NCI-H460 (cell line): ENCODE measurements around the gene NOP16. TPM values are rescaled to one million over a fixed set of nuclear protein-coding genes. Genes with fewer than 3 reads are reported as not detected.

ENCODE experiments used
- DNase-seq: peaks from one replicate; pipeline ENCODE4 v3.0.0-alpha.2; 2016; ENCODE audit warnings: low read depth; ENCODE audit errors: extremely low read depth
- total RNA-seq: library from RNA; depleted of rRNA; stranded (reverse); fragments of >200 nt; shearing (Covaris generic); gene quantifications from 2 replicates; pipeline ENCODE4 v1.2.3, GENCODE V29; 2014

Gene NOP16
- total RNA-seq, 1 experiment from 2014 or later: 49.4 TPM

GRCh38 chr5:176362233-176362490 lies 26.2 kb downstream of the NOP16 start:
- DNase-seq: no peak

GRCh38 chr5:176361437-176362232 lies 26.8 kb downstream of the NOP16 start, which contains the start of gene KIAA1191:
Gene KIAA1191 (minus strand): TSS chr5:176361764. CDS start chr5:176359508, 2,256 bp downstream.
- DNase-seq: peak; percentile 86

- DNase-seq: no peak
Measured at GRCh38 chr5:176360894-176361436, 27.4 kb downstream of the NOP16 start.

DNA sequence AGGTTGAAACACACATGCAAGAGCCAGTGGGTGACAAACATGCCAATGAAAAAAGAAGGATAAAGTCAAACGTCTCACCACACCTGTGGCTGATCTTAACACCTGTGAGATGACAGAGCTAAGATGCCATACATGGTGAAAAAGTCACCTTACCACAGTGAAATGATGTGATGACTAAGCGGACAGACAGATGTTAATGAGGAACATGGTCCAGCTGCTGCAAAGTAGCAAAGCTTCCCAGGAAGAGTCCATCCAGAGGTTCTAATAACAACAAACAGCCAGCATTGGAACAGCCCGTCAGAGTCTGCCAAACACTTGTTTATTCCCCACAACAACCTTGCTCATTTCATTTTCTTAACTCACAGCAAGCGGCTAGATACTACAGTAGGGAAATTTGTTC lies 28.7 kb downstream of the NOP16 start:
- DNase-seq: no peak

DNA sequence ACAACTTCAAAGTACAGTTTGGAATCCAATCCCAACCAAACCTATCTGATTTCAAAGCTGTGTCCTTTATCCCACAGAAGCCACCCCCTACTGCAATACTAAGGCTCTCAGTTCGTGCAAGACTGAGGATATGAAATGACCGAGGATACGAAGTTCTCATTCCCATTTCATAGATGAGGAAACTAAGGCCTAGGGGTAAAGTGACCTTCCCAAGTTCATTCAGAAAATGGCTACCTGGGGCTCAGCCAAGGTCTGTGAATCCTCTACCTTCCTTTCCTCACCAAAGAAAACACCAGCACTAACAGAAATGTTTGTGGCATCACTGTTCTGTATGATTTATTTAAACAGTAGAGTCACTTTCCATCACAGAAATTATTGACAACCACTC lies 32.2 kb downstream of the NOP16 start:
- DNase-seq: no peak

DNA sequence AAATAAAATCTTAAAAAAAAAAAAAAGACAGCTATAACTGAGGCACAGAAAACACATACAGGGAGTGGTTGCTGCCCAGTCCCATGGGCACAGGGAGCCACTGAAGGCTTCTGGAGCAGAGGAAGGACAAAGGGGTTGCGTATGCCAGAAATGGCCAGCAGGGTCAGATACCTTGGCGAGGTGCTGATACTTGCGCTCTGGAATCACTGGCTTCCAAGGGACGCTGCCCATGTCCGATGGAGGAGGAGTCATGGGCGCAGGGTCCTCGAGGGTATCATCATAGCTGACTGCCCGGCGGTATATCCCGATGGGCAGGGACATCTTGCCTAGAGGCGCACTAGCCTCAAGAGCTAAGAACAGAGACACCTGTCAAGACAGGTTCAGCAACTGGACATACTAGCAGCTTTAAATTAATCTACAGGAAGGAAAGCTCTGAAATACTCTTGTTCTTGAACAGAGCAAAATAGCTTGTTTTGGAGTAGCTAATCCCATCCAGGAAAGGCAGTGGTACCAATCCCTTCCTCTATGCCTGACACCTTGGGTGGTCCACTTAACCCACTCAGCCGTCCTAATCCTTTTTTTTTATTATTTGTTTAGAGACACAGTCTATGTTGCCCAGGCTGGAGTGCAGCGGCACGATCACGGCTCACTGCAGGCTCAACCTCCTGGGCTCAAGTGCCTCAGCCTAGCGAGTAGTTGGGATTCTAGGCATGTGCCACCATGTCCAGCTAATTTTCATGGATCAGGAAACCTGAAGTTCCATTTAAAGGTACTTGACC lies 32.8 kb downstream of the NOP16 start:
- DNase-seq: no peak

DNA sequence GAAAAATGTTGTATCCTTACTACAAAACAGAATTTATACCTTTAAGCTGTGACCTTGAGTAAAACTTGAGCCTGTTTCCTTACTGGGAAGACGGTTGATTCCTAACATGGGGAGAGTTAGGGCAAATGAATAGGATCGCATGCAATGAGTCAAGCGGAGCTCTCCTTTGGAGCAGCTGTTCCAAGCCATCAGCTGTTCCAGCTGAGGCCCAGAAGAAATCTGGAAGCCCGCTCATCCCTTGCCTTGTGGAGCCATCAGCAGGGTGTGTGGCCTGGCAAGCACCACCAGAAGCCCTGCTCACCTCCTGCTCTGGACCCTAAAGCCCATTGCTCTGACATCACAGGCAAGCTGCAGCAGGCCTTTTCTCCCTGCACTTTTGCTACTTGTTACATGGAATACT lies 34.9 kb downstream of the NOP16 start:
- no peak for DNase-seq

GRCh38 chr5:176352116-176352878 lies 36.1 kb downstream of the NOP16 start:
- DNase-seq: no peak

- DNase-seq: no peak
Measured at GRCh38 chr5:176350416-176350815, 38.0 kb downstream of the NOP16 start.

- no peak for DNase-seq
Measured at GRCh38 chr5:176342766-176343458, 45.5 kb downstream of the NOP16 start.

GRCh38 chr5:176342158-176342483 lies 46.3 kb downstream of the NOP16 start:
- no peak for DNase-seq

DNA sequence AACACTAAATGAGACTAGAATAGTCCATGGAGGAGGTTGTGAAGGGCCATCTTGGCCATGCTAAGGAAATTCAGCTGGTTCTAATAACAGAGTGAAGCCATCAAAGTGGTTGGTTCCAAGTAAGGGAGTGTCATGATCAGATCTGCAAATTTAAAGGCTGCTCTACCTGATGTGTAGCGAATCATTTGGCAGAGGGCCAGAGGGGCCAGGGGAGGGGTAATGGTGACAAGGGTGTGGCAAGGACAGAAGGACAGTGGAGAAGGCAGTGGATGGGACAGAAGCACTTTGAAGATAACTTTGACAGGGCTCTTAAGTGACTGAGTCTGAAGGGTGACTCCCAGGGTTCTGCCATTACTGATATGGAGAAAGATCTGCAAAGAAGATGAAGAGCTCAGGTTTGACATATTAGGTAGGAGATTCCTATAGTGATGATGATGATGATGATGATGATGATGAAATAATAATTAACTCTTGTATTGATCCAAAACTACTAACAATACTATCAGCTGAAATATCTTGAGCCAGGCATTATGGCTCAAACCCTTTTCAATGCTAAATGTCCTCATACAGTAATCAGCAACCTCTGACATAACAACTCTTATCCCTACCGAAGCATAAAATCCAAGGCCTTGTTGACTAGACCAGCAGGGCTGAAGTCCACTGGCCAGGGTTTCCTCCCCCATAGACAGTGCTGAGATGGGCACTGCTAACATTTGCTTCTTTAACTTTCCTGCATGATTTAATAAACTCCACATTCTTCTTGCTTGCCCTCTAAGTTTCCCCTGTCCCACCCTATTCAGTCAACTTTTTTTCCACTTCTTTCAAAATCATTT lies 46.9 kb downstream of the NOP16 start:
- no peak for DNase-seq

GRCh38 chr5:176339304-176339703 lies 49.1 kb downstream of the NOP16 start:
- no peak for DNase-seq

GRCh38 chr5:176337913-176338312 lies 50.5 kb downstream of the NOP16 start:
- no peak for DNase-seq

DNA sequence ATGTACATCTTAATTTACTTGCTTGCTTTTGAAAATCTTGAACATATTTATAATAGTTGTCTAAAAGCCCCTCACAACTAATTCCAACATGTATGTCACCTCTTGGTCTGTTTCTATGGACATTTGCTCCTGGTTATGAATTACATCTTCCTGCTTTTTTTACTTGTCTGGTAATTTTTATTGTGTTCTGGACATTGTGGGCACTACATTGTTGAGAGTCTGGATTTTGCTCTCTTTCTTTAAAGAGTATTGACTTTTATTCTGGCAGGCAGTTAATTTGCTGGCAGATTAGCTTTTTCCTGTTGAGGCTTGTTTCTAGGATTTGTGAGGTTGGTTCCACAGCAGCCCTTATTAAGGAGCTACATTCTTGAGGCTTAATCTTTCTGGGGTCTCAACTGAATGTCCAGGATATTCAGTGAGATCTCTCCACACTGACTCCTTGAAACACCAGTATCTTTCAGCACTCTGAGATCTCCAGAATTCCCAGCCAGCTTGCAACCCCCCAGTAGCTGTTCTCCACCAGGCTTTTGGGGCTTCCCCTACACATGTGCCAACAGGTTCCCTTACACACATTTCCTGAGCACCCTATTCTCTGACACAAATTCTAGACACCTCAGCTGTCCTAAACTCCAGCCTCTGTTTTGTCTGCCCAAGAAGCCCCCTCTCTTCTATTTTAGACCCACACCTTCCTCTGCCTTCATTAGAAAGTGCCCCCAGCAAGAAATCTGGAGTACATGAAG lies 54.2 kb downstream of the NOP16 start:
- DNase-seq: no peak
